Heart left ventricle (tissue), 16 donors: ENCODE data around the gene CABLES1. TPM values are rescaled to one million over a fixed set of nuclear protein-coding genes. Genes with fewer than 3 reads are reported as not detected.
A peak's percentile ranks its signal among the peaks of the same experiment; 100 is the strongest.

ENCODE experiments used
- ATAC-seq, 4 donors: fragments of 200-7000 bp; cut with Tn5 transposase; one replicate each; pipeline ENCODE4 v1.9.1; 2020 to 2022; ENCODE audit warnings: moderate library complexity in 4 of 4, mild to moderate bottlenecking in 3 of 4, moderate number of reproducible peaks in 1 of 4
- DNase-seq, 5 donors: peaks; one replicate each; pipeline ENCODE4 v3.0.0-alpha.2; 2020
- H3K27ac ChIP-seq, 12 donors: fragments of 200-600 bp; sonication (generic) in 4 of 12; one replicate each; pipeline versions ENCODE4 v1.5.0 to v1.8.0; 2016 to 2022; ENCODE audit warnings: mild to moderate bottlenecking in 2 of 12
- H3K27me3 ChIP-seq, 9 donors: fragments of 200-600 bp; sonication (generic) in 2 of 9; one replicate each; pipeline versions ENCODE4 v1.5.1 to v1.8.0; 2016 to 2022; ENCODE audit warnings: mild to moderate bottlenecking in 3 of 9
- H3K36me3 ChIP-seq, 9 donors: fragments of 200-600 bp; sonication (generic) in 2 of 9; one replicate each; pipeline versions ENCODE4 v1.5.0 to v1.8.0; 2018 to 2022; ENCODE audit warnings: mild to moderate bottlenecking in 2 of 9
- H3K4me1 ChIP-seq, 12 donors: fragments of 200-600 bp; sonication (generic) in 4 of 12; one replicate each; pipeline versions ENCODE4 v1.5.0 to v1.8.0; 2016 to 2022; ENCODE audit warnings: mild to moderate bottlenecking in 3 of 12
- H3K4me3 ChIP-seq, 12 donors: fragments of 200-600 bp; sonication (generic) in 4 of 12; one replicate each; pipeline versions ENCODE4 v1.5.0 to v1.8.0; 2017 to 2022; ENCODE audit warnings: mild to moderate bottlenecking in 9 of 12, moderate library complexity in 4 of 12
- H3K9me3 ChIP-seq, 12 donors: fragments of 200-600 bp; sonication (generic) in 4 of 12; one replicate each; pipeline versions ENCODE4 v1.5.0 to v1.8.0; 2016 to 2022; ENCODE audit warnings: mild to moderate bottlenecking in 1 of 12
- CTCF ChIP-seq, 12 donors: fragments of 200-600 bp; sonication (generic) in 4 of 12; IDR thresholded peaks; one replicate each; pipeline versions ENCODE4 v1.5.0 to v1.8.0; 2018 to 2022; ENCODE audit warnings: antibody characterized with exemption in 12 of 12, mild to moderate bottlenecking in 5 of 12
- POLR2A ChIP-seq, 2 donors: fragments of 450-650 bp; IDR thresholded peaks; one replicate each; pipeline ENCODE4 v1.6.1; 2017; ENCODE audit warnings: antibody characterized with exemption in 2 of 2, mild to moderate bottlenecking in 2 of 2, moderate library complexity in 2 of 2
- WGBS, 4 donors: extraction: QIAGEN DNeasy Blood & Tissue Kit in 2 of 4; methylation state at CpG; one replicate each; pipeline versions ENCODE4 v1.1.5 to v1.1.7; 2013 to 2018; 5-methylcytosine and 5-hydroxymethylcytosine counted together
- intact Hi-C, 10 donors: fragments of 100-400 bp; cut with DNase I; formaldehyde crosslinking; loops; one replicate each; pipeline versions ENCODE4 v1.11.1 to v1.14.2; 2022
- polyA plus RNA-seq, 2 donors: library from polyadenylated mRNA; stranded (reverse); fragments of 200-250 nt; gene quantifications; one replicate each; pipeline ENCODE4 v1.2.3, GENCODE V29; 2013
- total RNA-seq, 9 donors: library from RNA; depleted of rRNA in 2 of 9; stranded (reverse); fragments of >200 nt in 2 of 9; fragmentation: NEBNext Ultra II Directional in 3 of 9; extraction: Animal tissue kit (Norgen Biotek cat#: 25700) in 3 of 9; gene quantifications; one replicate each; pipeline versions ENCODE4 v1.1.0 to v1.2.4, GENCODE V29; 2016 to 2023
- donor health status: ischemic (EF 13 %, LVEDD 7.1; RV severe dilation, severe dysfunction).
- donor health status: healthy with polysubstance abuse.
- donor health status: DM: no; HTN: yes; CAD: no.
- donor health status: DM: no; HTN: no; CAD: no.
- donor health status: ischemic (EF 25% LVEDD 6.9; RV normal size, moderate dysfunction).
- donor health status: ischemic (EF 25% LVEDD 5.7; RV mildly dilated, moderate dysfunction).
- donor health status: healthy.
- donor health status: DM: yes; HTN: yes; CAD: no.
- donor health status: ischemic (EF 35%, LVEDD 5.7; RV mildly dilated, moderate dysfunction).
- donor health status: nonischemic (EF 11% LVEDD 7.7; RV severe dilation, severe dysfunction).
- donor health status: DM: yes; HTN: yes; CAD: no.
- donor health status: PGD.
- donor health status: ischemic (EF 29% LVEDD 5.4; RV normal size, mild dysfunction).
- donor health status: nonischemic (EF 23%, LVEDD 6.1; RV moderate dilation, normal function).

The CABLES1 gene
- total and polyA plus RNA-seq, 11 donors = 0.28 to 7.2 (median 2.1) TPM

DNA sequence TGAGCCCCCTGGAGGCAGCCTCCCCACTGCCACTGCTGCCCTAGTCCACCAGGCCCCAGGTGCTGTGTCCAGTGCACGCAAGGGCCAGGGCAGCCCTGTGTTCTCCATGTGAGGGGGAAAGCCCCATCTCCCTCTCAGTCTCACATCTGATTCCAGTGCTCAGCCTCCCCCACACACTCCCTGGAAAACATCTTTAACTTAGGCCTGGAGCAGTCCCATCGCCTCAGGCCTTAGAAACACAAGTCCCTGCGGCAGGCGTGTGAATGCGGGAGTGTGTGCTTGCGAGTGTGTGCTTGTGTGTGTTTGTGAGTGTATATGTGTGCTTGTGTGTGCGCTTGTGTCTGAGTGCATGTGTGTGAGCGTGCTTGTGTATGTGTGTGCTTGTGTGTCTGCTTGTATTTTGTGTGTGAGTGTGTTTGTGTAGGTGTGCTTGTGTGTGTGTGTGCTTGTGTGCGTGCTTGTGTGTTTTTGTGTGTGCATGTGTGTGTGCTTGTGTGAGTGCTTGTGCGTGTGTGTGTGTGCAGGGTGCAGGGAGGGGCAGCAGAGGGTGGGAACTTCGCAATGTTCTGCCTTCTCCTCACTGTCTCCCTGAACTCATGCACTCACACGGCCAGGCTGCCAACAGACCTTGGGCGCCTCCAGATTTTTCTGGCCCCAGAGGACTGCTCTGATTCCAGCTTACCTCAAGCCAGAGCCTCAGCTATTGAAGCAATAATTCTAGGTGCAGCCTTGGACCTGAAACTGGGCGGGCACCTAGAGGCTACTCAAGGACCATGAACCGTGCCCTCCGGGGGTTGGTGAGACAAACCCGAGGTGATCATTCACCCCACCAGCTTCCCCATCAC lies 139.6 kb downstream of the CABLES1 start:
- Histone ChIP-seq H3K36me3 (no peaks in the 10 kb centered on the region), H3K4me3 (no peak overlapping the region), H3K27ac (no peak overlapping the region), H3K4me1 (peaks cover 0 to 23% (median 0%) of the 10 kb centered on the region in 12 donors), H3K27me3 (no peaks in the 10 kb centered on the region), H3K9me3 (peaks cover 0 to 20% (median 9%) of the 10 kb centered on the region in 12 donors)
- DNase-seq = no peak
- ATAC-seq = peak in 2 of 4 donors; percentile 47
- intact Hi-C loops = loop anchor here in 6 of 10 donors (5.0 to 10.0 kb wide), 5 partner anchors 80 to 143 kb away; partner anchors contain the start of gene CABLES1 (in 3 of the 6)
- WGBS, 4 donors = 85 to 89% (median 87%) methylated on average over 17 of the region's 17 CpGs
- no peak for TF ChIP-seq CTCF (IDR thresholded peaks at IDR 0.05)
- TF ChIP-seq POLR2A (IDR thresholded peaks at IDR 0.05) = no peak

DNA sequence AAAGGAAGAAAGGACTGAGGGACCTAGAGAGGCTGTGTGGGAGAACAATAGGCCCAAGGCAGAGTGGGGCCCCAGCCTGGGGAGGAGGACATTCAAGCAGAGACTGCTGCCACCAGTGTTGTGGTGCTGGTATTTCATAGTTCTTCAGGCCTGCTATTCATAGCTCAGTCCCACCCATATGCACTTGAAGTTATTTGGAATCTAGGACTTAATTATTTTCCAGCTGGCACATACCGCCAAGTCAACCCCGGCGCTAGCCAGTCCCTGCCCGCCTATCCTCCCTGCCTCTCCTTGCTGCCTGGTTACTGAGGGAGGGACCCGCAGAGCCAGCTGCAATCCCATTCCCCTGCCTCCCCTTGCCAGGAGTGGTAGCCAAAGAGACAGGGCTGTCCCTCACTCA lies 141.2 kb downstream of the CABLES1 start:
- TF ChIP-seq POLR2A (IDR thresholded peaks at IDR 0.05) (no peak), CTCF (IDR thresholded peaks at IDR 0.05) (peak in 3 of 12 donors; percentile 24 to 30 (median 28))
- Histone ChIP-seq H3K9me3 (peaks cover 0 to 13% (median 7%) of the 10 kb centered on the region in 12 donors), H3K36me3 (no peaks in the 10 kb centered on the region), H3K27ac (peak overlapping the region in 7 of 12 donors; percentile 18 to 52 (median 35)), H3K4me3 (no peak overlapping the region), H3K4me1 (peaks cover 0 to 23% (median 0%) of the 10 kb centered on the region in 12 donors), H3K27me3 (no peaks in the 10 kb centered on the region)
- intact Hi-C loops = loop anchor here in 6 of 10 donors (5.0 to 10.0 kb wide), 5 partner anchors 81 to 144 kb away; partner anchors contain the start of gene CABLES1 (in 3 of the 6)
- WGBS, 4 donors = 56 to 91% (median 61%) methylated on average over 5 of the region's 5 CpGs
- DNase-seq = peak in 4 of 5 donors; percentile 37 to 72 (median 44)
- peak; percentile 93 to 95 (median 93) for ATAC-seq

DNA sequence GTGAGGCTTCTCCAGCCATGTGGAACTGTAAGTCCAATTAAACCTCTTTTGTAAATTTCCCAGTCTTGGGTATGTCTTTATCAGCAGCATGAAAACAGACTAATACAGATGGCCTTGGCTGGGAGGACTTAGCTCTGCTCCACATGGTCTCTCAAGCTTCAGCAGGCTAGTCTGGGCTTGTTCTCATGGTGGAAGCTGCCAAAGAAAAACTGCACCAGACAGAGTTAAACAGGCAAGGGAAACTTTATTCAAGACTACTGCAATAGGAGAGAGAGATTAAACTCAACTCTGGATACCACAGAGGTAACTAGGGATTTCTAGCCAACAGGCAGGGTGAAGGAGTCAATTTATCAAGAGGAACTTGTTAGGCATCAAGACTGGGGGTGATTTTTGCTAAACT lies 142.1 kb downstream of the CABLES1 start:
- intact Hi-C loops = loop anchor here in 6 of 10 donors (5.0 to 10.0 kb wide), 5 partner anchors 80 to 145 kb away; partner anchors contain the start of gene CABLES1 (in 3 of the 6)
- no peak for TF ChIP-seq POLR2A (IDR thresholded peaks at IDR 0.05)
- no peak for TF ChIP-seq CTCF (IDR thresholded peaks at IDR 0.05)
- no peak for ATAC-seq

DNA sequence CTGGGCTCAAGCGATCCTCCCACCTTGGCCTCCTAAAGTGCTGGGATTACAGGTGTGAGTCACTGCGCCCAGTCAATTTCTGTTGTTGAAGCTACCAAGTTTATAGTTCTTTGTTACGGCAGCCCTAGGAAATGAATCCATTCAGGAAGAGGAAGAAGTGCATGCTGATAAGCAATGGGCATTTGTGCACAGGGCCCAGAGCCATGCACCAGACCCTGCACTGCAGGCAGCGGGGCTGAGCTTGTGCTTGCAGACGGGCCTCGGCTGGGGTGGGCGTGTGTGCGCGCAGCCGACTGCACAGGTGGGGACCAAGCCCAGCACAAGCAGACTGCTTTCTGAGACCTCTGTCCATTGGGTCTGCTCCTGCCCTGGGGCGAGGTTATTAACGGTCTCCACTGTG lies 144.6 kb downstream of the CABLES1 start:
- Histone ChIP-seq H3K27ac (no peak overlapping the region), H3K9me3 (peaks cover 0 to 13% (median 7%) of the 10 kb centered on the region in 12 donors), H3K4me3 (no peak overlapping the region), H3K27me3 (no peaks in the 10 kb centered on the region), H3K36me3 (no peaks in the 10 kb centered on the region), H3K4me1 (peaks cover 0 to 19% (median 0%) of the 10 kb centered on the region in 12 donors)
- TF ChIP-seq POLR2A (IDR thresholded peaks at IDR 0.05) = no peak
- no peak for TF ChIP-seq CTCF (IDR thresholded peaks at IDR 0.05)
- 80 to 90% (median 87%) methylated on average over 10 to 12 of the region's 12 CpGs for WGBS, 4 donors
- no peak for DNase-seq
- ATAC-seq = no peak
- intact Hi-C loops = loop anchor here in 6 of 10 donors (5.0 to 10.0 kb wide), 5 partner anchors 77 to 148 kb away; partner anchors contain the start of gene CABLES1 (in 3 of the 6)

More for the DNA sequence above, 142.1 kb downstream of the CABLES1 start:
- peaks cover 0 to 23% (median 0%) of the 10 kb centered on the region in 12 donors for H3K4me1 ChIP-seq
- H3K9me3 ChIP-seq = peaks cover 0 to 13% (median 7%) of the 10 kb centered on the region in 12 donors
- no peak overlapping the region for H3K27ac ChIP-seq
- no peaks in the 10 kb centered on the region for H3K27me3 ChIP-seq
- no peak for DNase-seq
- H3K4me3 ChIP-seq = no peak overlapping the region
- no peaks in the 10 kb centered on the region for H3K36me3 ChIP-seq
